HAP-1 (cell line): ENCODE results near the gene EHD4.

Source experiments
- DNase-seq, 2 experiments: peaks; one replicate each; pipeline ENCODE4 v3.0.0-alpha.2; 2016 to 2020; ENCODE audit warnings: low spot score in 2 of 2
- H3K27me3 ChIP-seq: fragments of 250-450 bp; sonication (Bioruptor Pico); 2 replicates; pipeline ENCODE4 v1.5.1; 2020; ENCODE audit warnings: low read depth, mild to moderate bottlenecking, moderate library complexity
- H3K36me3 ChIP-seq: fragments of 250-450 bp; sonication (Bioruptor Pico); replicated peaks from 2 replicates; pipeline ENCODE4 v1.5.1; 2020; ENCODE audit warnings: mild to moderate bottlenecking
- H3K4me1 ChIP-seq: fragments of 250-450 bp; sonication (Bioruptor Pico); 2 replicates; pipeline ENCODE4 v1.5.1; 2020; ENCODE audit warnings: mild to moderate bottlenecking
- H3K4me3 ChIP-seq: fragments of 250-450 bp; sonication (Bioruptor Pico); 2 replicates; pipeline ENCODE4 v1.5.1; 2020; ENCODE audit warnings: mild to moderate bottlenecking, moderate library complexity
- H3K9me3 ChIP-seq: fragments of 250-450 bp; sonication (Bioruptor Pico); 2 replicates; pipeline ENCODE4 v1.5.1; 2020; ENCODE audit warnings: mild to moderate bottlenecking, moderate library complexity
- in situ Hi-C: fragments of 300-500 bp; cut with MboI; formaldehyde crosslinking; loops from 3 replicates; pipeline ENCODE4 v1.14.3; 2020; ENCODE audit warnings: low sequenced_read_pairs, inconsistent platforms, mixed read lengths

Gene EHD4

GRCh38 chr15:42002333-42002732 lies 30.0 kb upstream of the EHD4 start:
- no peaks in the 10 kb centered on the region for H3K9me3 ChIP-seq
- no peaks in the 10 kb centered on the region for H3K27me3 ChIP-seq
- H3K4me1 ChIP-seq, result no peaks in the 10 kb centered on the region
- in situ Hi-C loops, result no loop called here
- H3K4me3 ChIP-seq, result no peak overlapping the region
- no peaks in the 10 kb centered on the region for H3K36me3 ChIP-seq
- no peak for DNase-seq

GRCh38 chr15:42001236-42001635 lies 28.9 kb upstream of the EHD4 start:
- no peaks in the 10 kb centered on the region for H3K9me3 ChIP-seq
- H3K36me3 ChIP-seq, result no peaks in the 10 kb centered on the region
- H3K27me3 ChIP-seq, result no peaks in the 10 kb centered on the region
- H3K4me1 ChIP-seq, result no peaks in the 10 kb centered on the region
- in situ Hi-C loops, result no loop called here
- no peak overlapping the region for H3K4me3 ChIP-seq
- DNase-seq, result no peak

- H3K27me3 ChIP-seq, result no peaks in the 10 kb centered on the region
- DNase-seq, result no peak
- no peaks in the 10 kb centered on the region for H3K4me1 ChIP-seq
- in situ Hi-C loops, result loop anchor here (10.0 kb wide), 1 partner anchor 135 kb away; no protein-coding TSS in a partner anchor
- H3K9me3 ChIP-seq, result no peaks in the 10 kb centered on the region
- H3K4me3 ChIP-seq, result no peak overlapping the region
- H3K36me3 ChIP-seq, result no peaks in the 10 kb centered on the region
These were observed 27.2 kb upstream of the EHD4 start for GRCh38 chr15:41999290-42000285.

- DNase-seq, result no peak
- Histone ChIP-seq H3K36me3 (no peaks in the 10 kb centered on the region), H3K9me3 (no peaks in the 10 kb centered on the region), H3K4me1 (no peaks in the 10 kb centered on the region), H3K27me3 (no peaks in the 10 kb centered on the region), H3K4me3 (no peak overlapping the region)
- in situ Hi-C loops, result loop anchor here (10.0 kb wide), 1 partner anchor 137 kb away; no protein-coding TSS in a partner anchor
These were observed 25.5 kb upstream of the EHD4 start for GRCh38 chr15:41997845-41998244.

GRCh38 chr15:41996921-41997592 lies 24.7 kb upstream of the EHD4 start:
- DNase-seq, result no peak
- Histone ChIP-seq H3K9me3 (no peaks in the 10 kb centered on the region), H3K36me3 (no peaks in the 10 kb centered on the region), H3K4me1 (no peaks in the 10 kb centered on the region), H3K27me3 (no peaks in the 10 kb centered on the region), H3K4me3 (no peak overlapping the region)
- in situ Hi-C loops, result loop anchor here (10.0 kb wide), 1 partner anchor 138 kb away; no protein-coding TSS in a partner anchor

GRCh38 chr15:41996376-41996775 lies 24.0 kb upstream of the EHD4 start:
- Histone ChIP-seq H3K36me3 (no peaks in the 10 kb centered on the region), H3K4me3 (no peak overlapping the region), H3K27me3 (no peaks in the 10 kb centered on the region), H3K9me3 (no peaks in the 10 kb centered on the region), H3K4me1 (no peaks in the 10 kb centered on the region)
- in situ Hi-C loops, result loop anchor here (10.0 kb wide), 1 partner anchor 138 kb away; no protein-coding TSS in a partner anchor
- no peak for DNase-seq

GRCh38 chr15:41995476-41995855 lies 23.1 kb upstream of the EHD4 start:
- H3K36me3 ChIP-seq, result no peaks in the 10 kb centered on the region
- H3K9me3 ChIP-seq, result no peaks in the 10 kb centered on the region
- in situ Hi-C loops, result loop anchor here (10.0 kb wide), 1 partner anchor 139 kb away; no protein-coding TSS in a partner anchor
- H3K27me3 ChIP-seq, result no peaks in the 10 kb centered on the region
- H3K4me3 ChIP-seq, result no peak overlapping the region
- no peak for DNase-seq
- H3K4me1 ChIP-seq, result no peaks in the 10 kb centered on the region

- no peak for DNase-seq
- H3K4me3 ChIP-seq, result no peak overlapping the region
- no peaks in the 10 kb centered on the region for H3K27me3 ChIP-seq
- no peaks in the 10 kb centered on the region for H3K36me3 ChIP-seq
- no peaks in the 10 kb centered on the region for H3K9me3 ChIP-seq
- H3K4me1 ChIP-seq, result no peaks in the 10 kb centered on the region
- in situ Hi-C loops, result loop anchor here (10.0 kb wide), 1 partner anchor 140 kb away; no protein-coding TSS in a partner anchor
These were observed 22.6 kb upstream of the EHD4 start for GRCh38 chr15:41994772-41995475.

- Histone ChIP-seq H3K9me3 (no peaks in the 10 kb centered on the region), H3K27me3 (no peaks in the 10 kb centered on the region), H3K4me3 (no peak overlapping the region), H3K4me1 (no peaks in the 10 kb centered on the region), H3K36me3 (no peaks in the 10 kb centered on the region)
- in situ Hi-C loops, result loop anchor here (10.0 kb wide), 1 partner anchor 141 kb away; no protein-coding TSS in a partner anchor
- DNase-seq, result no peak
These were observed 21.9 kb upstream of the EHD4 start for GRCh38 chr15:41994171-41994650.

GRCh38 chr15:41993472-41994170 lies 21.3 kb upstream of the EHD4 start:
- Histone ChIP-seq H3K36me3 (no peaks in the 10 kb centered on the region), H3K9me3 (no peaks in the 10 kb centered on the region), H3K27me3 (no peaks in the 10 kb centered on the region), H3K4me1 (no peaks in the 10 kb centered on the region), H3K4me3 (no peak overlapping the region)
- in situ Hi-C loops, result loop anchor here (10.0 kb wide), 1 partner anchor 141 kb away; no protein-coding TSS in a partner anchor
- no peak for DNase-seq

- DNase-seq, result no peak
- H3K9me3 ChIP-seq, result no peaks in the 10 kb centered on the region
- no peaks in the 10 kb centered on the region for H3K27me3 ChIP-seq
- no peaks in the 10 kb centered on the region for H3K36me3 ChIP-seq
- in situ Hi-C loops, result loop anchor here (10.0 kb wide), 1 partner anchor 142 kb away; no protein-coding TSS in a partner anchor
- H3K4me1 ChIP-seq, result no peaks in the 10 kb centered on the region
- H3K4me3 ChIP-seq, result no peak overlapping the region
These were observed 20.4 kb upstream of the EHD4 start for GRCh38 chr15:41992803-41993190.

GRCh38 chr15:41992151-41992802 lies 19.9 kb upstream of the EHD4 start:
- Histone ChIP-seq H3K36me3 (no peaks in the 10 kb centered on the region), H3K9me3 (no peaks in the 10 kb centered on the region), H3K27me3 (no peaks in the 10 kb centered on the region), H3K4me1 (no peaks in the 10 kb centered on the region), H3K4me3 (no peak overlapping the region)
- in situ Hi-C loops, result loop anchor here (10.0 kb wide), 1 partner anchor 143 kb away; no protein-coding TSS in a partner anchor
- DNase-seq, result no peak
